HepG2 (cell line): ENCODE data around the gene RPA1. TPM values are rescaled to one million over a fixed set of nuclear protein-coding genes. Genes with fewer than 3 reads are reported as not detected.

Experiments used
- CHCHD3 ChIP-seq: sonication (generic); formaldehyde crosslinking; IDR thresholded peaks from 2 replicates; pipeline ENCODE4 v1.8.0; 2022; ENCODE audit warnings: mild to moderate bottlenecking, missing genetic modification reagents, moderate library complexity
- NR3C1 ChIP-seq: sonication (generic); formaldehyde crosslinking; IDR thresholded peaks from 2 replicates; pipeline ENCODE4 v1.4.0; 2020; ENCODE audit warnings: missing genetic modification reagents
- PAX8 ChIP-seq: sonication (generic); formaldehyde crosslinking; IDR thresholded peaks from 2 replicates; pipeline ENCODE4 v1.8.0; 2022; ENCODE audit warnings: mild to moderate bottlenecking, missing genetic modification reagents, borderline replicate concordance
- SMC3 ChIP-seq: IDR thresholded peaks from 2 replicates; pipeline ENCODE4 v1.6.1; 2011; ENCODE audit warnings: low read length, improper control_type of control experiment
- ZFX ChIP-seq: sonication (generic); formaldehyde crosslinking; IDR thresholded peaks from 2 replicates; pipeline ENCODE4 v1.4.0; 2020; ENCODE audit warnings: mild to moderate bottlenecking, low read depth, missing genetic modification reagents, moderate library complexity
- ZNF646 ChIP-seq: sonication (generic); formaldehyde crosslinking; IDR thresholded peaks from 2 replicates; pipeline ENCODE4 v1.9.0; 2021; ENCODE audit warnings: mild to moderate bottlenecking, missing genetic modification reagents
- ZNF687 ChIP-seq: sonication (generic); formaldehyde crosslinking; IDR thresholded peaks from 2 replicates; pipeline ENCODE4 v1.5.1; 2020; ENCODE audit warnings: mild to moderate bottlenecking, missing genetic modification reagents, moderate library complexity
- polyA plus RNA-seq, 8 experiments: library from polyadenylated mRNA; depleted of rRNA in 3 of 8; stranded (reverse) in 7 of 8; unstranded in 1 of 8; fragments of >200 nt; fragmentation: Illumina TruSeq in 4 of 8; extraction: Trizol in 4 of 8; gene quantifications; 2 replicates each; pipeline versions ENCODE4 v1.2.1 to v1.2.3, GENCODE V29; 2011 to 2016; ENCODE audit warnings: low read depth in 4 of 8, missing spikeins in 1 of 8, mixed read lengths in 1 of 8; ENCODE audit not compliant: insufficient read depth in 1 of 8
- total RNA-seq, 5 experiments: library from RNA; depleted of rRNA; stranded (reverse); fragments of >200 nt; fragmentation: Illumina TruSeq; extraction: Trizol; gene quantifications; 2 replicates each; pipeline ENCODE4 v1.2.3, GENCODE V29; 2016; ENCODE audit warnings: low read depth in 1 of 5
- TF ChIP-seq, protein P1 (sequence below): IDR thresholded peaks from 2 replicates; pipeline ENCODE4 v1.6.1; 2016; ENCODE audit warnings: missing compliant biosample characterization, missing genetic modification reagents, borderline replicate concordance
- TF ChIP-seq, protein P2 (sequence below): fragments of 450-650 bp; IDR thresholded peaks from 2 replicates; pipeline ENCODE4 v1.6.1; 2017; ENCODE audit warnings: mild to moderate bottlenecking
- TF ChIP-seq, protein P3 (sequence below): sonication (generic); formaldehyde crosslinking; conservative IDR thresholded peaks from 2 replicates; pipeline ENCODE4 v1.8.0; 2022; ENCODE audit warnings: mild to moderate bottlenecking, moderate library complexity, missing genetic modification reagents

RPA1 gene
- total and polyA plus RNA-seq, 2 of the 13 experiments (the other 11 are each of a cell fraction or from before 2014, with no cell fraction given), result 13.9 to 37.6 TPM

DNA sequence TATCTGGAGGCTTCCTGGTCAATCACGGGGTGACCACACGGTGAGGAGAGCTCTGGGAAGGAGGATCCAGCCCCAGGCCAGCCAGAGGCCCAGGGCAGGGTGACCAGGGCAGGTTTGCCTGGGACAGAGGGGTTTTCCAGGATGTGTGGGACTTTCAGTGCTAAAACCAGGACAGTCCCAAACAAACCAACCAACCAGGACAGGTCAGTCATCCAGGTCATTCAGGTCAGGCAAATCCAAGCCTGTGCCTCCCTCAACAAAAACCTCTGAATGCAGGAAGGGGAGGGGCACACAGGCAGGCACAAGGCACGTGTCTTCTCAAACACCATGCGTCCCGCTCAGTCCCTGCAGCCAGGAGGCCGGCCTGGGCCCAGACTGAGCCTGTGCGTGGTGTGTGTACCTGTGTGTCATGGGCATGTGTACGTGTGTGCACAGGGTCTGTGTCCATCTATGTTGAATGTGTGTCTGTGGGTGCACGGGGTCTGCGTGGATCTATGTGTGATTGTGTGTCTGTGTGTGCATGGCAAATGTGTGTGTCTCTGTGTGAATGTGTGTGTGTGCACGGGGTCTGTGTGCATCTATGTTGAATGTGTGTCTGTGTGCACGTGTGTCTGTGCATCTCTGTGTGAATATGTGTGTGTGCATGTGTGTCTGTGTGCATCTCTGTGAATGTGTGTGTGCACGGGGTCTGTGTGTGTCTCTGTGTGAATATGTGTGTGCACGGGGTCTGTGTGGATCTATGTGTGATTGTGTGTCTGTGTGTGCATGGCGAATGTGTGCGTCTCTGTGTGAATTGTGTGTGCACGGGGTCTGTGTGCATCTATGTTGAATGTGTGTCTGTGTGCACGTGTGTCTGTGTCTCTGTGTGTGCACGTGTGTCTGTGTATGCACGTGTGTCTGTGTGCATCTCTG is 116.5 kb downstream of the RPA1 start (continued):
- TF ChIP-seq ZNF646 (CRISPR knock-in tag), result peak; percentile 92
- TF ChIP-seq CHCHD3 (CRISPR knock-in tag), result 0 out of 2 replicates have a peak, but pooled peaks have one; percentile 28
- no peak for TF ChIP-seq PAX8 (CRISPR knock-in tag)
- no peak for TF ChIP-seq NR3C1 (CRISPR knock-in tag)
- TF ChIP-seq, protein P1, sequence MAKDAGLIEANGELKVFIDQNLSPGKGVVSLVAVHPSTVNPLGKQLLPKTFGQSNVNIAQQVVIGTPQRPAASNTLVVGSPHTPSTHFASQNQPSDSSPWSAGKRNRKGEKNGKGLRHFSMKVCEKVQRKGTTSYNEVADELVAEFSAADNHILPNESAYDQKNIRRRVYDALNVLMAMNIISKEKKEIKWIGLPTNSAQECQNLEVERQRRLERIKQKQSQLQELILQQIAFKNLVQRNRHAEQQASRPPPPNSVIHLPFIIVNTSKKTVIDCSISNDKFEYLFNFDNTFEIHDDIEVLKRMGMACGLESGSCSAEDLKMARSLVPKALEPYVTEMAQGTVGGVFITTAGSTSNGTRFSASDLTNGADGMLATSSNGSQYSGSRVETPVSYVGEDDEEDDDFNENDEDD, result peak; percentile 89
- TF ChIP-seq ZFX (CRISPR knock-in tag), result peak; percentile 58
- TF ChIP-seq, protein P2, sequence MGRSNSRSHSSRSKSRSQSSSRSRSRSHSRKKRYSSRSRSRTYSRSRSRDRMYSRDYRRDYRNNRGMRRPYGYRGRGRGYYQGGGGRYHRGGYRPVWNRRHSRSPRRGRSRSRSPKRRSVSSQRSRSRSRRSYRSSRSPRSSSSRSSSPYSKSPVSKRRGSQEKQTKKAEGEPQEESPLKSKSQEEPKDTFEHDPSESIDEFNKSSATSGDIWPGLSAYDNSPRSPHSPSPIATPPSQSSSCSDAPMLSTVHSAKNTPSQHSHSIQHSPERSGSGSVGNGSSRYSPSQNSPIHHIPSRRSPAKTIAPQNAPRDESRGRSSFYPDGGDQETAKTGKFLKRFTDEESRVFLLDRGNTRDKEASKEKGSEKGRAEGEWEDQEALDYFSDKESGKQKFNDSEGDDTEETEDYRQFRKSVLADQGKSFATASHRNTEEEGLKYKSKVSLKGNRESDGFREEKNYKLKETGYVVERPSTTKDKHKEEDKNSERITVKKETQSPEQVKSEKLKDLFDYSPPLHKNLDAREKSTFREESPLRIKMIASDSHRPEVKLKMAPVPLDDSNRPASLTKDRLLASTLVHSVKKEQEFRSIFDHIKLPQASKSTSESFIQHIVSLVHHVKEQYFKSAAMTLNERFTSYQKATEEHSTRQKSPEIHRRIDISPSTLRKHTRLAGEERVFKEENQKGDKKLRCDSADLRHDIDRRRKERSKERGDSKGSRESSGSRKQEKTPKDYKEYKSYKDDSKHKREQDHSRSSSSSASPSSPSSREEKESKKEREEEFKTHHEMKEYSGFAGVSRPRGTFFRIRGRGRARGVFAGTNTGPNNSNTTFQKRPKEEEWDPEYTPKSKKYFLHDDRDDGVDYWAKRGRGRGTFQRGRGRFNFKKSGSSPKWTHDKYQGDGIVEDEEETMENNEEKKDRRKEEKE, result no peak
- TF ChIP-seq ZNF687 (CRISPR knock-in tag), result peak; percentile 70
- TF ChIP-seq, protein P3, sequence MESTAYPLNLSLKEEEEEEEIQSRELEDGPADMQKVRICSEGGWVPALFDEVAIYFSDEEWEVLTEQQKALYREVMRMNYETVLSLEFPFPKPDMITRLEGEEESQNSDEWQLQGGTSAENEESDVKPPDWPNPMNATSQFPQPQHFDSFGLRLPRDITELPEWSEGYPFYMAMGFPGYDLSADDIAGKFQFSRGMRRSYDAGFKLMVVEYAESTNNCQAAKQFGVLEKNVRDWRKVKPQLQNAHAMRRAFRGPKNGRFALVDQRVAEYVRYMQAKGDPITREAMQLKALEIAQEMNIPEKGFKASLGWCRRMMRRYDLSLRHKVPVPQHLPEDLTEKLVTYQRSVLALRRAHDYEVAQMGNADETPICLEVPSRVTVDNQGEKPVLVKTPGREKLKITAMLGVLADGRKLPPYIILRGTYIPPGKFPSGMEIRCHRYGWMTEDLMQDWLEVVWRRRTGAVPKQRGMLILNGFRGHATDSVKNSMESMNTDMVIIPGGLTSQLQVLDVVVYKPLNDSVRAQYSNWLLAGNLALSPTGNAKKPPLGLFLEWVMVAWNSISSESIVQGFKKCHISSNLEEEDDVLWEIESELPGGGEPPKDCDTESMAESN (CRISPR knock-in tag), result no peak
- no peak for TF ChIP-seq SMC3
